ENCODE results near the gene FSD1.

DNA sequence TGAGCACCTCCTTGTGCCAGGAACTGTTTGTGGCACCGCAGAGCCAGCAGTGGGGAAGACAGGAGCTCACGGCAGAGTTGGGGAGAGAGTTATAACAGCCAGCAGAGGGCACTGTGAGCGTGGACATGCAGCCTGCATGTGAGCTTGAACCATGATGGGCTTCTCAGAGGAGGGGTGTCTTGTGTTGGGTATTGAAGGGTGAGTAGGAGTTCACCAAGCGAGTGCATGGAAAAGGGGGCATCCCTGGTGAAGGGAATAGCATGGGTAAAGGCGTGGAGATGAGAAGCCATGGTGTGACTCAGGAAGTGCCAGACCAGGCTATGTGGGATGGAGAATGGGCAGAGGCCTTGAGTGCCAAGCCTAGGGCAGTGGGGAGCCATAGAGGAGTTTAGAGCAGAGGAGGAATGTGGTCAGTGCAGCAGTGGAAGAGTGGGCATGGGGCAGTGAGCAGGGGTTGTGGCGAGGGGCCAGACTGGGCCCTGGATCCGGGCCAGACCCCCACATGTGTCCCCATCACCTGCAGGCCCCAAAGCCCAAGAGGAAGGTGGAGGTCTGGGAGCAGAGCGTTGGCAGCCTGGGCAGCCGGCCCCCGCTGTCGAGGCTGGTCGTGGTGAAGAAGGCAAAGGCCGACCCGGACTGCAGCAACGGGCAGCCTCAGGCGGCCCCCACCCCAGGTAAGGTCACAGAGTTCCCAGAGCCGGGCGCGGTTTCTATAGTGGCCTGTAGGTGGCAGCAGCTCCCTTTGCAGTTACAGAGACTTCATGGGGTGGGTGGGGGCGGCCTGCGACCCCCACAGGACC is 37.1 kb upstream of the FSD1 start:
- TF ChIP-seq POLR2AphosphoS5 (IDR thresholded peaks at IDR 0.05) = peak in 2 of 3 donors; percentile 29 to 57
- TF ChIP-seq, protein P1, sequence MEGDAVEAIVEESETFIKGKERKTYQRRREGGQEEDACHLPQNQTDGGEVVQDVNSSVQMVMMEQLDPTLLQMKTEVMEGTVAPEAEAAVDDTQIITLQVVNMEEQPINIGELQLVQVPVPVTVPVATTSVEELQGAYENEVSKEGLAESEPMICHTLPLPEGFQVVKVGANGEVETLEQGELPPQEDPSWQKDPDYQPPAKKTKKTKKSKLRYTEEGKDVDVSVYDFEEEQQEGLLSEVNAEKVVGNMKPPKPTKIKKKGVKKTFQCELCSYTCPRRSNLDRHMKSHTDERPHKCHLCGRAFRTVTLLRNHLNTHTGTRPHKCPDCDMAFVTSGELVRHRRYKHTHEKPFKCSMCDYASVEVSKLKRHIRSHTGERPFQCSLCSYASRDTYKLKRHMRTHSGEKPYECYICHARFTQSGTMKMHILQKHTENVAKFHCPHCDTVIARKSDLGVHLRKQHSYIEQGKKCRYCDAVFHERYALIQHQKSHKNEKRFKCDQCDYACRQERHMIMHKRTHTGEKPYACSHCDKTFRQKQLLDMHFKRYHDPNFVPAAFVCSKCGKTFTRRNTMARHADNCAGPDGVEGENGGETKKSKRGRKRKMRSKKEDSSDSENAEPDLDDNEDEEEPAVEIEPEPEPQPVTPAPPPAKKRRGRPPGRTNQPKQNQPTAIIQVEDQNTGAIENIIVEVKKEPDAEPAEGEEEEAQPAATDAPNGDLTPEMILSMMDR (IDR thresholded peaks at IDR 0.05 in 8 of 11, conservative IDR thresholded peaks at IDR 0.05 in 3 of 11) = peak; percentile 63 to 86 (median 80)
- no peak for TF ChIP-seq POLR2A (IDR thresholded peaks at IDR 0.05)

Measured in spleen (tissue), 7 donors.